ENCODE measurements around the gene FAM43B. TPM values are rescaled to one million over a fixed set of nuclear protein-coding genes. Genes with fewer than 3 reads are reported as not detected.

Gene FAM43B
- polyA plus RNA-seq, 1 experiment, result not detected

DNA sequence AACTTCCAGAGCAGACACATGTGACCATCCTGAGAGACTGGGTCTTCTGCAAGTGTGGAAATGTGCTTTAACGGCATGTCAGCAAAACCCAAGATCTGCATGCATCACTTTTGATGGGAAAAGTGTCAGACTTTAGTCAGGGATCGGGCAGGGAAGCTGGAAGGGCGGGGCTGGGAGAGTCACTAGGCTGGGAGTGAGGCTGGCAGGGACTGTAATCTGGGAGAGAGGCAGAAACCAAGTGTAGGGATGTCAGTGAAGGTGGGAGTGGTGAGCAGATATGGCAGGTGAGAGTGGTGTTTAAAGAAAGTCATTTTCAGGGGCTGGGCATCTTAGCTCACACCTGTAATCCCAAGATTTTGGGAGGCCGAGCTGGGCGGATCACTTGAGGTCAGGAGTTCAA lies 47.8 kb downstream of the FAM43B start:
- TF ChIP-seq, protein P1, sequence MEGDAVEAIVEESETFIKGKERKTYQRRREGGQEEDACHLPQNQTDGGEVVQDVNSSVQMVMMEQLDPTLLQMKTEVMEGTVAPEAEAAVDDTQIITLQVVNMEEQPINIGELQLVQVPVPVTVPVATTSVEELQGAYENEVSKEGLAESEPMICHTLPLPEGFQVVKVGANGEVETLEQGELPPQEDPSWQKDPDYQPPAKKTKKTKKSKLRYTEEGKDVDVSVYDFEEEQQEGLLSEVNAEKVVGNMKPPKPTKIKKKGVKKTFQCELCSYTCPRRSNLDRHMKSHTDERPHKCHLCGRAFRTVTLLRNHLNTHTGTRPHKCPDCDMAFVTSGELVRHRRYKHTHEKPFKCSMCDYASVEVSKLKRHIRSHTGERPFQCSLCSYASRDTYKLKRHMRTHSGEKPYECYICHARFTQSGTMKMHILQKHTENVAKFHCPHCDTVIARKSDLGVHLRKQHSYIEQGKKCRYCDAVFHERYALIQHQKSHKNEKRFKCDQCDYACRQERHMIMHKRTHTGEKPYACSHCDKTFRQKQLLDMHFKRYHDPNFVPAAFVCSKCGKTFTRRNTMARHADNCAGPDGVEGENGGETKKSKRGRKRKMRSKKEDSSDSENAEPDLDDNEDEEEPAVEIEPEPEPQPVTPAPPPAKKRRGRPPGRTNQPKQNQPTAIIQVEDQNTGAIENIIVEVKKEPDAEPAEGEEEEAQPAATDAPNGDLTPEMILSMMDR (IDR thresholded peaks at IDR 0.05; ENCODE audit: insufficient read depth, low read depth, low read length), result no peak
- ChIA-PET CTCF (interaction anchor here (0.7 kb wide), 1 partner anchor 33 kb away, joined by 3 read pairs; the partner anchor contains the start of gene PINK1), POLR2A (no interaction called here)
- no peak overlapping the region for H3K4me3 ChIP-seq (ENCODE audit: low read depth, low read length)
- H3K36me3 ChIP-seq (ENCODE audit: control insufficient read depth, insufficient read depth, low read length), result no peaks in the 10 kb centered on the region
- H3K27me3 ChIP-seq (ENCODE audit: control insufficient read depth, insufficient read depth, low read length), result no peaks in the 10 kb centered on the region
- DNase-seq (ENCODE audit: low read depth), result no peak

DNA sequence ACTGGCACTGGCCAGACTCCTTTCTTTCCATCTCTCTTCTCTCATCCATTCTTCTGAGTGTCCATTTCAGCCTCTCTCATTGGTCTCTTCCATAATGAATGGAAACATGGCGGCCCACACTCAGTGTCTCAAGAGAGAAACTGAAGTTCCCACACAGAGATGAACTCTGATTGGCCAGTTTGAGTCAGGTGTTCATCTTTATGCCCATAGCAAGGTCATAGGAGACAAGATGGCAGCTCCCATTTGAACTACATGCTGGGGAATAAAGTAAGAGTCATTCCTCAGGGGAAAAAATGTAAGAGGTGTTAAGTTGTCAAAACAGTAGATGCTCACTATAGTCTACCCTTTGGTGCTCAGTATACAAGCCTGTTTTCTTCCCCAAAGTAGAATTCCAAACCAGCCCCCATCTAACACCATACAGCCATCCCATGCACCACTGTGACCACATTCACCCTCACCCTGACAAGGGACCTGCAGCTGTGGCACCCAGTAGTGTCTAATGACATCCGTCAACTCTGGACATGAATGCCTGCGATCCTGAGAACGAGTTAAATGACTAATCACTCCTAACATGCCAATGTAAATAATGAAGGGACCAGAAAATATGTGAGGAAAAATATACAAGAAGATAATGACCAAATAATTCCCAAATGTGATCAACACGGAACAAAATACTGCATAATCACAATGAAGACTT lies 48.9 kb downstream of the FAM43B start:
- H3K4me3 ChIP-seq (ENCODE audit: low read depth, low read length), result no peak overlapping the region
- ChIA-PET POLR2A (no interaction called here), CTCF (no interaction called here)
- no peaks in the 10 kb centered on the region for H3K27me3 ChIP-seq (ENCODE audit: control insufficient read depth, insufficient read depth, low read length)
- TF ChIP-seq, protein P1 (IDR thresholded peaks at IDR 0.05; ENCODE audit: insufficient read depth, low read depth, low read length), result no peak
- H3K36me3 ChIP-seq (ENCODE audit: control insufficient read depth, insufficient read depth, low read length), result no peaks in the 10 kb centered on the region
- DNase-seq (ENCODE audit: low read depth), result no peak

DNA sequence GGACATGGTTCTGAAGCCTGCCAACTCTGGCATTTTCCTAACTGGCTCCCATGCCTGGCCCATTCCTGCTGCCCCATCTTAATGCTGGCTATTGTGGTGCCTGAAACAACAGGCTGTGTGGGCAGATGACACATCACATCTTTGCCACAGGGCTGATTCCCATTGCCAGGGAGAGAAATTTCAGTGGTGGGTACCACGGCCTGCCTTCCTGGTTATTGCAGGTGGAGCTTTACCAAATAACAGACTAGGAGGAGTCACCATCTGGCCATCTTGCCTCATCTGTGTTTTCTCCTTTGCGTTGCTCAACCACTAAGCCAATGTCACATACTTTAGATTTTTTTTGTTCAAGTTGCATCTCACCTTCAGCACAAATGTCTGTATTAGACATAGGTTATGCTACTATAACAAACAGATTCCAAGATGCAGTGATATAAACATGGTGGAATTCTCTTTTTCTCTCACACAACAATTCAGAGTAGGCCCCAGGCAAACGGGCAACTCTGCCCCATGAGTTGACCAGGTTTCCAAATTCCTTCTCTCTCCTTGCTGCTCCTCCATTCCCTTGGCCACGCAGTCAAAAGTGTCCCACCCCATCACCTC lies 50.6 kb downstream of the FAM43B start:
- no peak overlapping the region for H3K4me3 ChIP-seq (ENCODE audit: low read depth, low read length)
- DNase-seq (ENCODE audit: low read depth), result no peak
- ChIA-PET CTCF (interaction anchor here (0.6 to 0.7 kb wide), 3 partner anchors 30 to 651 kb away, joined by 3 to 4 read pairs (median 3); no protein-coding TSS in a partner anchor), POLR2A (no interaction called here)
- TF ChIP-seq, protein P1 (IDR thresholded peaks at IDR 0.05; ENCODE audit: insufficient read depth, low read depth, low read length), result no peak
- H3K27me3 ChIP-seq (ENCODE audit: control insufficient read depth, insufficient read depth, low read length), result no peaks in the 10 kb centered on the region
- no peaks in the 10 kb centered on the region for H3K36me3 ChIP-seq (ENCODE audit: control insufficient read depth, insufficient read depth, low read length)

DNA sequence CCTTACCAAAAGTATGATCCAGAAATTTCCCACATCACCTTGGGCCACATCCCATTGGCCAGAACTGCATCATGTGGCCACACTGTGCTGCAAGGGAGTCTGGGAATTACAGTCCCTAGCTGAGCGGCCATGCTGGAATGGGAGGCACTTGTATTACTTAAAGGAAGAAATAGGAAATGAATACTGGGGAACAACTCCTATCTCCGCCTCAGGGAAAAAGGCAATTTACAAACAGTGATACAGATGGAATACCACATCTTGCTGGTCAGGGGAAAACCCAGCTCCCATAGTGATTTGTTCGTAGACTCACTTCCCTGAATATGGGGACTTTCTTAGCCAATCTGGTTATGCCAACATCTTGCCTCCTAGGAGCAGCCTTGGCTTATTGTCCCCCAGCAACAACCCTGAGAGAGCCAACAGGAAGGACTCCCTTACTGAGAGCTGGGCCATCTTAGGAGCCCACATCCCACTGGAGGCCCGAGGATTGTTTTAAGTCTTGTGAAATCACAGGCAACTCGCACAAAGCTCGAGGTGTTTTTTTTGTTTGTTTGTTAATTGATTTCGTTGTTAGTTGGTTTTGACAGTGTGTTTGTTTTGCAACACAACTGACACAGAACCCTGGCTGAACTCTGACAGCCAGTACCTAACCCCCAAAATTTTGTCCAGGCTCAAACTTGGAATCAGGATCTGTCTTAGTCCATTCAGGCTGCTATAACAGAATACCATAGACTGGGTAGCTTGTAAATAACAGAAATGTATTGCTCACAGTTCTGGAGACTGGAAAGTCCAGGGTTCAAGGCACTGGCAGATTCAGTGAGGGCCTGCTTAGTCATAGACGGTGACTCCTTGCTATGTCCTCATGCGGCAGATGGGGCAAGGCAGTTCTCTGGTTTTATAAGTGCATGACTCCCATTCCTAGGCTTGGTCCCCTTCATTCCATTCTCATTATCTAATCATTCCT lies 51.4 kb downstream of the FAM43B start:
- Histone ChIP-seq H3K36me3 (ENCODE audit: control insufficient read depth, insufficient read depth, low read length) (no peaks in the 10 kb centered on the region), H3K27me3 (ENCODE audit: control insufficient read depth, insufficient read depth, low read length) (no peaks in the 10 kb centered on the region), H3K4me3 (ENCODE audit: low read depth, low read length) (no peak overlapping the region)
- peak; percentile 93 for DNase-seq (ENCODE audit: low read depth)
- CTCF ChIA-PET, result interaction anchor here (0.6 to 1.0 kb wide), 4 partner anchors 13 to 651 kb away, joined by 3 read pairs; no protein-coding TSS in a partner anchor
- POLR2A ChIA-PET, result no interaction called here
- TF ChIP-seq, protein P1 (IDR thresholded peaks at IDR 0.05; ENCODE audit: insufficient read depth, low read depth, low read length), result no peak

Other genes with a start within 250 kb of the FAM43B start
- 23.5 and 40.2 TPM in 2 replicates for gene CAMK2N1, start 66.4 kb upstream of the FAM43B start, polyA plus RNA-seq (2011; rRNA removed)
- gene MUL1, start 44.4 kb upstream of the FAM43B start, polyA plus RNA-seq (2011; rRNA removed), result 30.3 and 46.1 TPM in 2 replicates
- gene CDA, start 36.5 kb downstream of the FAM43B start, polyA plus RNA-seq (2011; rRNA removed), result 7.0 and 7.5 TPM in 2 replicates
- gene PINK1, start 80.9 kb downstream of the FAM43B start, polyA plus RNA-seq (2011; rRNA removed), result 65.8 and 89.2 TPM in 2 replicates
- 581 and 587 TPM in 2 replicates for gene DDOST, start 108.8 kb downstream of the FAM43B start, polyA plus RNA-seq (2011; rRNA removed)
- 1.6 and 3.7 TPM in 2 replicates for gene KIF17, start 165.4 kb downstream of the FAM43B start, polyA plus RNA-seq (2011; rRNA removed)
- gene SH2D5, start 180.1 kb downstream of the FAM43B start, polyA plus RNA-seq (2011; rRNA removed), result 1.6 and 3.5 TPM in 2 replicates
- gene HP1BP3, start 234.7 kb downstream of the FAM43B start, polyA plus RNA-seq (2011; rRNA removed), result 118 and 144 TPM in 2 replicates

Data from BJ (cell line).